ENCODE results near the gene CDC42BPB. TPM values are rescaled to one million over a fixed set of nuclear protein-coding genes. Genes with fewer than 3 reads are reported as not detected.

Gene CDC42BPB
- total RNA-seq, 4 donors from 2014 or later: 145 to 255 (median 197) TPM

- Histone ChIP-seq H3K27ac (no peak overlapping the region), H3K27me3 (no peaks in the 10 kb centered on the region), H3K36me3 (peaks cover 0 to 99% (median 4%) of the 10 kb centered on the region in 3 donors), H3K4me1 (no peaks in the 10 kb centered on the region), H3K9me3 (no peaks in the 10 kb centered on the region), H3K4me3 (no peak overlapping the region)
- TF ChIP-seq POLR2A (IDR thresholded peaks at IDR 0.05): no peak
- no peak for DNase-seq
These were observed 92.1 kb downstream of the CDC42BPB start for GRCh38 chr14:102965282-102965681.

GRCh38 chr14:102964152-102964730 is 93.1 kb downstream of the CDC42BPB start:
- H3K27me3 ChIP-seq: no peaks in the 10 kb centered on the region
- H3K4me3 ChIP-seq: no peak overlapping the region
- TF ChIP-seq CTCF (IDR thresholded peaks at IDR 0.05) (no peak), POLR2A (IDR thresholded peaks at IDR 0.05) (no peak)
- H3K4me1 ChIP-seq: no peaks in the 10 kb centered on the region
- no peak for DNase-seq
- peaks cover 0 to 98% (median 4%) of the 10 kb centered on the region in 3 donors for H3K36me3 ChIP-seq
- no peaks in the 10 kb centered on the region for H3K9me3 ChIP-seq
- no peak overlapping the region for H3K27ac ChIP-seq

- Histone ChIP-seq H3K27ac (no peak overlapping the region), H3K4me1 (no peaks in the 10 kb centered on the region), H3K27me3 (no peaks in the 10 kb centered on the region), H3K4me3 (no peak overlapping the region), H3K36me3 (peaks cover 0 to 98% (median 2%) of the 10 kb centered on the region in 3 donors), H3K9me3 (no peaks in the 10 kb centered on the region)
- no peak for DNase-seq
- TF ChIP-seq POLR2A (IDR thresholded peaks at IDR 0.05) (no peak), CTCF (IDR thresholded peaks at IDR 0.05) (no peak)
These were observed 95.2 kb downstream of the CDC42BPB start for GRCh38 chr14:102962111-102962627.

- no peak for TF ChIP-seq CTCF (IDR thresholded peaks at IDR 0.05)
- TF ChIP-seq POLR2A (IDR thresholded peaks at IDR 0.05): no peak
- no peak for DNase-seq
- H3K4me3 ChIP-seq: no peak overlapping the region
These were observed 98.9 kb downstream of the CDC42BPB start for GRCh38 chr14:102958461-102958860.

GRCh38 chr14:102957222-102957621 is 100.1 kb downstream of the CDC42BPB start:
- Histone ChIP-seq H3K27me3 (no peaks in the 10 kb centered on the region), H3K9me3 (no peaks in the 10 kb centered on the region), H3K27ac (no peak overlapping the region), H3K4me1 (no peaks in the 10 kb centered on the region), H3K36me3 (peaks cover 0 to 94% (median 0%) of the 10 kb centered on the region in 3 donors), H3K4me3 (no peak overlapping the region)
- no peak for DNase-seq
- TF ChIP-seq POLR2A (IDR thresholded peaks at IDR 0.05): no peak
- no peak for TF ChIP-seq CTCF (IDR thresholded peaks at IDR 0.05)

More at GRCh38 chr14:102958461-102958860, 98.9 kb downstream of the CDC42BPB start:
- Histone ChIP-seq H3K4me1 (no peaks in the 10 kb centered on the region), H3K27ac (no peak overlapping the region), H3K9me3 (no peaks in the 10 kb centered on the region), H3K36me3 (peaks cover 0 to 94% (median 0%) of the 10 kb centered on the region in 3 donors), H3K27me3 (no peaks in the 10 kb centered on the region)

GRCh38 chr14:102955636-102956408 is 101.5 kb downstream of the CDC42BPB start:
- Histone ChIP-seq H3K4me1 (no peaks in the 10 kb centered on the region), H3K27me3 (no peaks in the 10 kb centered on the region), H3K4me3 (no peak overlapping the region), H3K27ac (no peak overlapping the region), H3K9me3 (no peaks in the 10 kb centered on the region), H3K36me3 (peaks cover 0 to 94% (median 0%) of the 10 kb centered on the region in 3 donors)
- TF ChIP-seq POLR2A (IDR thresholded peaks at IDR 0.05): no peak
- no peak for TF ChIP-seq CTCF (IDR thresholded peaks at IDR 0.05)
- no peak for DNase-seq

All from Peyer's patch (tissue), 4 donors.